Prostate gland (tissue), 2 donors: ENCODE results near the gene GABRB3. TPM values are rescaled to one million over a fixed set of nuclear protein-coding genes. Genes with fewer than 3 reads are reported as not detected.

Experiments
- DNase-seq: peaks from one replicate; pipeline ENCODE4 v3.0.0-alpha.2; 2019; ENCODE audit warnings: low spot score
- H3K27ac ChIP-seq, 2 donors: fragments of 200-600 bp; sonication (generic); 2 replicates each; pipeline ENCODE4 v1.5.1; 2017 to 2019
- H3K27me3 ChIP-seq: fragments of 200-600 bp; sonication (generic); replicated peaks from 2 replicates; pipeline ENCODE4 v1.5.1; 2019; ENCODE audit not compliant: insufficient read depth
- H3K36me3 ChIP-seq, 2 donors: fragments of 200-600 bp; sonication (generic); 1 replicate in 1 of 2; 2 replicates in 1 of 2; pipeline versions ENCODE4 v1.5.1 to v1.8.1; 2017 to 2019
- H3K4me1 ChIP-seq: fragments of 200-600 bp; sonication (generic); replicated peaks from 2 replicates; pipeline ENCODE4 v1.5.1; 2019
- H3K4me3 ChIP-seq, 2 donors: fragments of 200-600 bp; sonication (generic); 2 replicates each; pipeline ENCODE4 v1.5.1; 2017 to 2019
- H3K9me3 ChIP-seq: fragments of 200-600 bp; sonication (generic); 2 replicates; pipeline ENCODE4 v1.5.1; 2017
- POLR2A ChIP-seq: fragments of 450-650 bp; IDR thresholded peaks from one replicate; pipeline ENCODE4 v1.6.1; 2016; ENCODE audit warnings: antibody characterized with exemption, mild to moderate bottlenecking
- POLR2AphosphoS5 ChIP-seq: sonication (generic); formaldehyde crosslinking; IDR thresholded peaks from one replicate; pipeline ENCODE4 v1.6.1; 2017; ENCODE audit warnings: antibody characterized with exemption
- WGBS: methylation state at CpG from one replicate; pipeline ENCODE4 v1.1.5; 2018; 5-methylcytosine and 5-hydroxymethylcytosine counted together
- intact Hi-C: fragments of 100-400 bp; cut with DNase I; formaldehyde crosslinking; loops from one replicate; pipeline ENCODE4 v1.14.2; 2022
- total RNA-seq, 2 donors: library from RNA; depleted of rRNA; stranded (reverse); fragments of >200 nt; gene quantifications; one replicate each; pipeline ENCODE4 v1.1.0, GENCODE V29; 2016
- TF ChIP-seq, protein P1 (sequence below), 4 experiments: fragments of 200-600 bp in 2 of 4; fragments of 450-650 bp in 2 of 4; sonication (generic) in 2 of 4; IDR thresholded peaks; 1 replicate in 3 of 4; 2 replicates in 1 of 4; pipeline ENCODE4 v1.5.1; 2016 to 2019; ENCODE audit warnings: antibody characterized with exemption in 4 of 4, mild to moderate bottlenecking in 2 of 4, moderate library complexity in 2 of 4

GABRB3 gene
- total RNA-seq, 2 donors from 2014 or later = 10.3 to 12.4 TPM

DNA sequence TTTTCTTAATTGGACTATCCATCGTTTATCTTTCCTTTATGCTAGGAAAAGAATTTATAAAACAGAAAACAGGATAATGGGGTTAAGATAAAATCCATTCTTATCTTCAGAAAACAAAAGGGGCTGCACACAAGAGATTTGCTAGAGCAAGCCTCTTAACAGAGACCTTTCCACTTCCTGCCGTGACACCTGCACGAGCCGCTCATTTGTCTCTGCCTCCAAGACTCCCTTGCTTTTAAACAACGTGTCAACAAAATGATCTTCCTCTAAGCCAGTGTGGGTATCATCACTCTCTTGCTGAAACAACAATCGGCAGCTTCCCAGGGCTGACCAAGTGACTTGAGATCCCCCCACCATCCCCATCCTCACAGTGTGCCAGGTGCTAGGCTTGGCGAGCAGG is 33.1 kb downstream of the GABRB3 start:
- no peak for DNase-seq
- Histone ChIP-seq H3K9me3 (no peaks in the 10 kb centered on the region), H3K4me3 (no peak overlapping the region), H3K27ac (no peak overlapping the region), H3K27me3 (no peaks in the 10 kb centered on the region), H3K4me1 (no peaks in the 10 kb centered on the region), H3K36me3 (no peaks in the 10 kb centered on the region)
- TF ChIP-seq POLR2AphosphoS5 (no peak), POLR2A (no peak)
- TF ChIP-seq, protein P1, sequence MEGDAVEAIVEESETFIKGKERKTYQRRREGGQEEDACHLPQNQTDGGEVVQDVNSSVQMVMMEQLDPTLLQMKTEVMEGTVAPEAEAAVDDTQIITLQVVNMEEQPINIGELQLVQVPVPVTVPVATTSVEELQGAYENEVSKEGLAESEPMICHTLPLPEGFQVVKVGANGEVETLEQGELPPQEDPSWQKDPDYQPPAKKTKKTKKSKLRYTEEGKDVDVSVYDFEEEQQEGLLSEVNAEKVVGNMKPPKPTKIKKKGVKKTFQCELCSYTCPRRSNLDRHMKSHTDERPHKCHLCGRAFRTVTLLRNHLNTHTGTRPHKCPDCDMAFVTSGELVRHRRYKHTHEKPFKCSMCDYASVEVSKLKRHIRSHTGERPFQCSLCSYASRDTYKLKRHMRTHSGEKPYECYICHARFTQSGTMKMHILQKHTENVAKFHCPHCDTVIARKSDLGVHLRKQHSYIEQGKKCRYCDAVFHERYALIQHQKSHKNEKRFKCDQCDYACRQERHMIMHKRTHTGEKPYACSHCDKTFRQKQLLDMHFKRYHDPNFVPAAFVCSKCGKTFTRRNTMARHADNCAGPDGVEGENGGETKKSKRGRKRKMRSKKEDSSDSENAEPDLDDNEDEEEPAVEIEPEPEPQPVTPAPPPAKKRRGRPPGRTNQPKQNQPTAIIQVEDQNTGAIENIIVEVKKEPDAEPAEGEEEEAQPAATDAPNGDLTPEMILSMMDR (IDR thresholded peaks at IDR 0.05) = no peak
- WGBS = 54% methylated on average over 7 of the region's 7 CpGs
- intact Hi-C loops = no loop called here

DNA sequence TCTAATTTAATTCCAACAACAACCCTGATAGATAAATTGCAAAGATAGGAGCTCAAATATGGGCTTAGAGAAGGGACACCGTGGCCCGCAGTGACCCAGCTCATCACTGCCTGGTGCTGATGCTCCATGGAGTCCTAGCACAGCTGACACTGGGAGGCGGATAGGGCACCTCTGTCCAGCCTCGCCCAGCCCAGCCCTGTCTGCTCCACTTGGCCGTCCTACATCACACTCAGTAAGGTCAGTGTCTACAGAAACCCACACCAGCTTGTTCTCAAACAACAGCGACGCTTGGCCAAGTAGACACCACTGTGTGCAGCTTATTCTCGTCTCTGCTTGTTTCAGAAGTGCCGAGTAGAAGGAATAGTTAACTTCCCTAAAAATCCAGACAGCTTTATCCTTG is 33.9 kb downstream of the GABRB3 start:
- Histone ChIP-seq H3K9me3 (no peaks in the 10 kb centered on the region), H3K4me1 (no peaks in the 10 kb centered on the region), H3K27me3 (no peaks in the 10 kb centered on the region), H3K4me3 (no peak overlapping the region), H3K27ac (no peak overlapping the region), H3K36me3 (no peaks in the 10 kb centered on the region)
- 82% methylated on average over 9 of the region's 9 CpGs for WGBS
- TF ChIP-seq, protein P1 (IDR thresholded peaks at IDR 0.05) = no peak
- TF ChIP-seq POLR2AphosphoS5 (no peak), POLR2A (no peak)
- intact Hi-C loops = no loop called here
- no peak for DNase-seq

DNA sequence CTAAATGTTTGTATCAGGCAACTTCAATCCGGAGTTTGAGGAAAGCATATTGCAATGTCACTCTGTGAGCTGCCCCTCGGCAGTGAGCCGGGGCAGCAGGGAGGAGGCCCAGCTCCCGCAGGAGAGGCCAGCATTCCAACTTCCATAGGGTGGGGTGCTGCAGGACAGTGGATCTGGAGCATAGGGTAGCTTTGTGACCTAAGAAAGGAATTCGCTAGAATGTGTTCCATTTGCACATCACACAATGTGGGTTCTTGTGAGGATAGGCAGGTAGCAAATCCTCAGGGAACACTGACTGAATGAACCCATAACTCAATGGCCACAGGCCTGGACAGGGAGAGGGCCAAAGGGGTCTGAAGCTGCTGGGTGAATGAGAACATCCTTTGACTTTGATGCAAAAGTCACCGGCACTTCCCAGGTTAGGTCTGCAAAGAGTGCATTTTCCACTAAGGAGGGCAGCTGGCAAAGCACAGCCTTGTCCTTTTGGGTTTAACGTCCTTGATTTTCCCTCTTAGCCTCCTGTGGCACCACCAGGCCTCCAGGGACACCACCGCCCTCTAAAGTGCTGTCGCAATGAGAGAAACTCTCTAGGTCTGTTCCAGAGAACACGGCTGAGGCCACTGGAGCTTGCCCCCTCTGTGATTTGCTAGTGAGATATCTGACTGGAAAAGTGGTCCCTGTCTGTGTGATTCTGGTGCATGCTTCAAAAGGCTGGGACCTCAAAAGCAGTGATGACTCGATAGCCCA is 36.2 kb downstream of the GABRB3 start:
- Histone ChIP-seq H3K36me3 (no peaks in the 10 kb centered on the region), H3K9me3 (no peaks in the 10 kb centered on the region), H3K27me3 (no peaks in the 10 kb centered on the region), H3K27ac (no peak overlapping the region), H3K4me1 (no peaks in the 10 kb centered on the region), H3K4me3 (no peak overlapping the region)
- DNase-seq = no peak
- 63% methylated on average over 11 of the region's 11 CpGs for WGBS
- TF ChIP-seq POLR2A = no peak
- TF ChIP-seq, protein P1 (IDR thresholded peaks at IDR 0.05) = no peak
- no peak for TF ChIP-seq POLR2AphosphoS5
- intact Hi-C loops = no loop called here

DNA sequence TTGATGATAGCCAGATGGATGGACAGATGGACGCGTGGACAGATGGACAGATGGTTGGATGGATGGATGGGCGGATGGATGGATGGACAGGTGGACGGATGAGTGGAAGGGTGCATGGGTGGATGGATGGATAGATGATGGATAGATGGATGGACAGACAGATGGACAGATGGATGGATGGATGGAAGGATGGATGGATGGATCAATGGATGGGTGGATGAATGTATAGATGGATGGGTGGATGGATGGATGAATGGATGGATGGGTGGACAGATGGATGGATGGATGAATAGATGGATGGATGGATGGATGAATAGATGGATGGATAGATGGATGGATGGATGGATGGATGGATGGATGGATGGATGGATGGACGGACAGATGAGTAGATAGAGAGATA is 40.9 kb downstream of the GABRB3 start:
- TF ChIP-seq POLR2AphosphoS5 = no peak
- no peak for TF ChIP-seq POLR2A
- TF ChIP-seq, protein P1 (IDR thresholded peaks at IDR 0.05) = no peak
- Histone ChIP-seq H3K27ac (no peak overlapping the region), H3K4me1 (no peaks in the 10 kb centered on the region), H3K9me3 (no peaks in the 10 kb centered on the region), H3K27me3 (no peaks in the 10 kb centered on the region), H3K4me3 (no peak overlapping the region), H3K36me3 (no peaks in the 10 kb centered on the region)
- no peak for DNase-seq
- intact Hi-C loops = no loop called here
- 92% methylated on average over 5 of the region's 5 CpGs for whole genome bisulfite sequencing

DNA sequence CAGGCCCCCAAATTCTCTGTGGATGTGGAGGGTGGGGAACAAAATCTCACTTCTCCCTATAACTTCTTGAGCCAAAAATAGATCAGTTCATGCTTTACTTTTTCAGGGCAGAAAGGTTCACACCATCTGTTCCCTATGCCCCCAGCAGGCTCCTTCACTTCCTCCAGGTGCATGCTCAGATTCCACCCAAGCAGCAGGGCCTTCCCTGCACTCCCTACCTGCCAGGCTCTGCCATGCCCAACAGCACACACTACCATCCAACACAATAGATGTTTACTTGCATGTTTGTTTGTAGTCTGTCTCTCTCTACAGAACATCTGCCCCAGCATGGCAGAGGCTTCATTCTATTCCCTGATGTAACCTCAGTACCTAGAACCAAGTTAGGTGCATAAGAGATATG is 43.3 kb downstream of the GABRB3 start:
- intact Hi-C loops = no loop called here

More for the DNA sequence above, 43.3 kb downstream of the GABRB3 start:
- Histone ChIP-seq H3K27ac (no peak overlapping the region), H3K4me3 (no peak overlapping the region), H3K36me3 (no peaks in the 10 kb centered on the region), H3K4me1 (no peaks in the 10 kb centered on the region), H3K9me3 (no peaks in the 10 kb centered on the region), H3K27me3 (no peaks in the 10 kb centered on the region)
- no peak for DNase-seq
- no peak for TF ChIP-seq POLR2AphosphoS5
- TF ChIP-seq, protein P1 (IDR thresholded peaks at IDR 0.05) = no peak
- TF ChIP-seq POLR2A = no peak
